GM21367 (cell line): Measurements from ENCODE around the gene SETD2.

ENCODE experiments used
- ATAC-seq: cut with Tn5 transposase; IDR thresholded peaks from one replicate; pipeline ENCODE4 v1.9.1; 2021; ENCODE audit not compliant: unreplicated experiment

The SETD2 gene

DNA sequence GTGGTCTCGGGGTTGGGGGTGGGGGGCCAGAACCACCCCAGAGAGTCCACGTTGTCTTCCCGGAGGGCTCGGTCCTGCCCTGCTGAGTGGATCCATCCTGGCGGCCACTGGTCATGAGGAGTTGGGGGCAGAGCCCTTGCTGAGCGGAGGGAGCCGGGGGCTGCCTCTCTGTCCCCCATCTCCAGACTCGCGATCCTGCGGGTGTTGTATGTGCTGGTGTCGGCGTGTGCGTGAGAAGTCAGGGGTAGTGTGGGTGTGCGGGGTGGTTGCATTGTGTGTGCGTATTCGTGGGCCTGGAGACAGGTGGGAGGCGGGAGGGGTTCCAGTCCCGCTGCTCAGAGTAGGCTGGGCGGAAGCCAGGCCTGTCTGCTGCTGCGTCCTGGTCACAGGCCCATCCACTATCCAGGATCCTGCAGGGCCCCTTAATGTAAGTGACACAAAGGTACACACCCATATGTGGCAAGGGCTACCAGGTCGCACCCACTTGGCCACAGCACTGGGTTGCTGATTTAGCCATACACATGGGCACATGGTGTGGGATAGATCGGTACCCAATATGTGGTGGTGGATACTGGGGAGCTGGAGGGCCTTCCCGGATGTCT, 153.7 kb downstream of the SETD2 start:
- ATAC-seq: no peak

GRCh38 chr3:47009225-47010110, 154.4 kb downstream of the SETD2 start:
- ATAC-seq: peak; percentile 75

DNA sequence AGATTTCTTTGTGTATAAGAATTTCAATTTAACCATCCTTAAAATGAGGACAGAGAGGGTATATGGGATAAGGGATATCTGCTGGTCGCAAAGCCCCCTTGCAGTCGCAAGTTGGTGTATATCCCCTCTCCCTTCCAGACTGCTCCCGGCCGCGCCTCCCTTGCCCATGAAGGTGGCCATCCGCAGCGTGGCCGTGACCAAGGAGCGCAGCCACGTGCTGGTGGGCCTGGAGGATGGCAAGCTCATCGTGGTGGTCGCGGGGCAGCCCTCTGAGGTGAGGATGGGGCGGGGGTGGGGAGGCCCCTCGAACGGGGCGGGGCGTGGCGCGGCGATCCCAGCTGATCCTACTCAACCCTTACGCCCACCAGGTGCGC, 155.1 kb downstream of the SETD2 start:
- ATAC-seq: no peak

DNA sequence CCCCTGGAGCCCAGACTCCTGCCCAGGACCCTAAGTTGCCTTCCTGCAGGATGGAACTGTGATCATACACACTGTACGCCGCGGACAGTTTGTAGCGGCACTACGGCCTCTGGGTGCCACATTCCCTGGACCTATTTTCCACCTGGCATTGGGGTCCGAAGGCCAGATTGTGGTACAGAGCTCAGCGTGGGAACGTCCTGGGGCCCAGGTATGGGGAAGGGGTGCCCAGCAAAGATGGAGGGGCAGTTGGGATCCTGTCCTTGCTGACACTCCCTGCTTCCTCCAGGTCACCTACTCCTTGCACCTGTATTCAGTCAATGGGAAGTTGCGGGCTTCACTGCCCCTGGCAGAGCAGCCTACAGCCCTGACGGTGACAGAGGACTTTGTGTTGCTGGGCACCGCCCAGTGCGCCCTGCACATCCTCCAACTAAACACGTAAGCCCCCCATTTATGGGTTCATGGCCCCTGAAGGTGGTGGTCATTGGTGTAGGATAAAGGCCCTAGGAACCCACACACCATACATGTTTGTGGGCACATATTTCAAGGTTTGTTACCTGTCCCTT, 155.6 kb downstream of the SETD2 start:
- no peak for ATAC-seq

DNA sequence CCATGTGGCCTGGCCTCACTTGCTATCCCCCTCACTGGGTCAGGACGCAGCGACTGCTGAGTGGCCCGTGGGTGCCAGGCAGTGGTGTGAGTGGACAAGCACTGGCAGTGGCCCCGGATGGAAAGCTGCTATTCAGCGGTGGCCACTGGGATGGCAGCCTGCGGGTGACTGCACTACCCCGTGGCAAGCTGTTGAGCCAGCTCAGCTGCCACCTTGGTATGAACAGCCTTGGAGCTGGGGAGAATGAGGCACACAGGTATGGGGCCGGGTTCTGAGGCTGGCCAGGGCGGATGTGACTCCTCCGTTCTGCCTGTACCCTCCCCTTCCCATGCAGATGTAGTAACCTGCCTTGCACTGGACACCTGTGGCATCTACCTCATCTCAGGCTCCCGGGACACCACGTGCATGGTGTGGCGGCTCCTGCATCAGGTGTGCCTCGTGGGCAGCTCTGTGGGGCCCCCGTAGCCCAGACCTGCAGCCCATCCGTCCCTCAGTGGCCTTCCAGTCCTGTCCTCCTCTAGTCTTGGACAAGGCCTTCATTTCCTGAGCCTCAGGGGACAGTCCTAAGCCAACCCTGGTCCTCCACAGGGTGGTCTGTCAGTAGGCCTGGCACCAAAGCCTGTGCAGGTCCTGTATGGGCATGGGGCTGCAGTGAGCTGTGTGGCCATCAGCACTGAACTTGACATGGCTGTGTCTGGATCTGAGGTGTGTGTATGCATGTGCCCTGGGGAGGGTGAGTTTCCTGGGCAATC, 156.3 kb downstream of the SETD2 start:
- no peak for ATAC-seq

DNA sequence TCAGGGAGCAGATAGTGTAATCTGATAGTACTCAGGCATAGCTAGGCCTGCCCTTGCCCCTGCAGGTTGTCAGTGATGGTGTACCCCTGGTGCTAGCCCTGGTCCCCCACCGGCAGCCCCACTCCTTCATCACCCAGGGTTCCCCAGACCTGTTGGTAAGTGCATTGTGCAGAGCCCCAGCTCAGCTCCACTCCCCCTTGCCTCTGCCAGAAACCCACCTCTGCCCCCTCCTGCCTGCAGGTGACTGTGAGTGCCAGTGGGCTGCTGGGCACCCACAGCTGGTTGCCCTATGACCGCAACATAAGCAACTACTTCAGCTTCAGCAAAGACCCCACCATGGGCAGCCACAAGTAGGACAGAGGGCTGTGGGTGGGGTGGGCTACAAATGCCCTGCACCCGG, 156.9 kb downstream of the SETD2 start:
- ATAC-seq: no peak

GRCh38 chr3:47006145-47006651, 157.7 kb downstream of the SETD2 start:
- no peak for ATAC-seq

DNA sequence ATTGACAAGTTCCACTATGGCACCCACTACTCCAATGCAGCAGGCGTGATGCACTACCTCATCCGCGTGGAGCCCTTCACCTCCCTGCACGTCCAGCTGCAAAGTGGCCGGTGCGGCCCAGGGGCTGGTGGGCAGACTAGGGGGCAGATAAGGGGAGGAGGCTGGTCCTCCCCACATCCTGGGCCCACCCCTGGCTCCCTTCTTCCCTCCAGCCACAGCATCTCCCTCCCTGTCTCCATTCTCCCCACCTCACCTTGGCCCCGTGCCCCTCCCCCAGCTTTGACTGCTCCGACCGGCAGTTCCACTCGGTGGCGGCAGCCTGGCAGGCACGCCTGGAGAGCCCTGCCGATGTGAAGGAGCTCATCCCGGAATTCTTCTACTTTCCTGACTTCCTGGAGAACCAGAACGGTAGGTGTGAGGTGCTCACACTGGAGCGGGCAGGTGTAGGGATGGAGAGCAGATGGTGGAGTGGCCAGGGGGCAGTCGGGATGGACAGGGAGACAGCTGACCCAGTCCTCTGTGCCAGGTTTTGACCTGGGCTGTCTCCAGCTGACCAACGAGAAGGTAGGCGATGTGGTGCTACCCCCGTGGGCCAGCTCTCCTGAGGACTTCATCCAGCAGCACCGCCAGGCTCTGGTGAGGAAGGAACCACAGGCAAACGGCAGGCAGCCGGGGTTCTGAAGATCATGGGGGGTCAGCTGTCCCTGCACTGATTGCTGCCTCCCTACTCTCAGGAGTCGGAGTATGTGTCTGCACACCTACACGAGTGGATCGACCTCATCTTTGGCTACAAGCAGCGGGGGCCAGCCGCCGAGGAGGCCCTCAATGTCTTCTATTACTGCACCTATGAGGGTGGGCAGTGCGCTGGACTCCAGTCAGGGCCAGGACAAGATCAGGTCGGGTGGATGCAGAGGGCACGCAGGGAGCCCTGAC, 158.4 kb downstream of the SETD2 start:
- no peak for ATAC-seq

GRCh38 chr3:47004369-47005211, 159.3 kb downstream of the SETD2 start:
- no peak for ATAC-seq

- no peak for ATAC-seq
These were observed 160.2 kb downstream of the SETD2 start for GRCh38 chr3:47003461-47004368.

DNA sequence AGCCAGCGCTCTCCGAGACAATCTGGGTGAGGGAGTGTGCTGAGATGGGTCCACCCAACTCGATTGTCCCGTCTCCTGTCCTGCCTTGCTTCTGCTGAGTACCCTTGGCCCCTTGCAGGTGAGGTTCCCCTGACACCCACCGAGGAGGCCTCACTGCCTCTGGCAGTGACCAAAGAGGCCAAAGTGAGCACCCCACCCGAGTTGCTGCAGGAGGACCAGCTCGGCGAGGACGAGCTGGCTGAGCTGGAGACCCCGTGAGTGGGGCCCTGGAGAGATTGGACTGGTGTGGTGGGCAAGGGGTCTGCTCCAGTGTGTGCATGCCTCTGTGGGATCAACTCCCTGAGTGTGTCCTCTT, 160.9 kb downstream of the SETD2 start:
- no peak for ATAC-seq

DNA sequence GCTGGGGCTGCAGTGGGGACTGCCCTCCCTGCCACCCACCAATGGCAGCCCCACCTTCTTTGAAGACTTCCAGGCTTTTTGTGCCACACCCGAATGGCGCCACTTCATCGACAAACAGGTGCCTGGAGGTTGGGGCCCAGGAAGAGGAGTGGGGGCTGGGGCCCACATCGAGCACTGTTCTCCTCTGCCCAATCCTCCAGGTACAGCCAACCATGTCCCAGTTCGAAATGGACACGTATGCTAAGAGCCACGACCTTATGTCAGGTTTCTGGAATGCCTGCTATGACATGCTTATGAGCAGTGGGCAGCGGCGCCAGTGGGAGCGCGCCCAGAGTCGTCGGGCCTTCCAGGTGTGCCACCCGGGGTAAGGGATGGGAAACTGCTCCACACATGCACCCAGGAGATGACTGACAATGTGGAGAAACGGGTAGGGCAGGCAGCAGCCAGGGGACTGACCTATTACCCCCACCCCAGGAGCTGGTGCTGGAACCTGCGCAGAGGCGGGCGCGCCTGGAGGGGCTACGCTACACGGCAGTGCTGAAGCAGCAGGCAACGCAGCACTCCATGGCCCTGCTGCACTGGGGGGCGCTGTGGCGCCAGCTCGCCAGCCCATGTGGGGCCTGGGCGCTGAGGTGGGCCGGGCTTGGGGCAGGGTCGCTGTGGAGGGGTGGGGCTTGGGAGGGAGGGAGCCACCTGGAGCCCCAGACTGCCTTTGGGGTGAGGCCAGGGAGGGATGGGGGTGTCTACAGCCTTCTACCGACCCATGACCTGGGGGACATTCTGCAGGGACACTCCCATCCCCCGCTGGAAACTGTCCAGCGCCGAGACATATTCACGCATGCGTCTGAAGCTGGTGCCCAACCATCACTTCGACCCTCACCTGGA, 161.5 kb downstream of the SETD2 start:
- no peak for ATAC-seq

DNA sequence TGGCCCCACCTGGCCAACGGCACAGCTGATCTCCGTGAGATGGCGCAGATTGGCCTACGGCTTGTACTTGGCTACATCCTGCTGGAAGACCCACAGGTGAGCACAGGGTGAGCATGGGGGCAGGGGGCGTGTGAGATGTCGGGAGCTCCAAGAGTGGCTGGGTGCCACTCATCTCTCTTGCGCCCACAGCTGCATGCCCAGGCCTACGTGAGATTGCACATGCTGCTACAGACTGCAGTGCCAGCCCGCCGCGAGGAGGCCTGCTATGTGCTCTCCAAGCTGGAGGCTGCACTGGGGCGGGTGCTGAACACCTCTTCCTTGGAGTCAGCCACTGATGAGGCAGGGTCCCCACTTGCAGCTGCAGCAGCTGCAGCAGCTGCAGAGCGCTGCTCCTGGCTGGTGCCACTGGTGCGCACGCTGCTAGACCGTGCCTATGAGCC, 162.2 kb downstream of the SETD2 start:
- no peak for ATAC-seq

- no peak for ATAC-seq
These were observed 162.8 kb downstream of the SETD2 start for GRCh38 chr3:47000922-47001730.

GRCh38 chr3:47000198-47000815, 163.6 kb downstream of the SETD2 start:
- no peak for ATAC-seq
